Choroid plexus epithelial cell (primary cell): ENCODE data around the gene ENPP3.

Source experiments
- DNase-seq: peaks from one replicate; pipeline ENCODE4 v3.0.0-alpha.2; 2010; ENCODE audit warnings: low read depth
- H3K4me3 ChIP-seq: 2 replicates; pipeline ENCODE4 v1.5.1; 2011; ENCODE audit warnings: low read depth, mild to moderate bottlenecking, control low read depth, low read length, moderate library complexity
- TF ChIP-seq, protein P1 (sequence below): conservative IDR thresholded peaks from 2 replicates; pipeline ENCODE4 v1.5.1; 2011; ENCODE audit warnings: low read depth, mild to moderate bottlenecking, control low read depth, inconsistent platforms, low read length, moderate library complexity

The ENPP3 gene

DNA sequence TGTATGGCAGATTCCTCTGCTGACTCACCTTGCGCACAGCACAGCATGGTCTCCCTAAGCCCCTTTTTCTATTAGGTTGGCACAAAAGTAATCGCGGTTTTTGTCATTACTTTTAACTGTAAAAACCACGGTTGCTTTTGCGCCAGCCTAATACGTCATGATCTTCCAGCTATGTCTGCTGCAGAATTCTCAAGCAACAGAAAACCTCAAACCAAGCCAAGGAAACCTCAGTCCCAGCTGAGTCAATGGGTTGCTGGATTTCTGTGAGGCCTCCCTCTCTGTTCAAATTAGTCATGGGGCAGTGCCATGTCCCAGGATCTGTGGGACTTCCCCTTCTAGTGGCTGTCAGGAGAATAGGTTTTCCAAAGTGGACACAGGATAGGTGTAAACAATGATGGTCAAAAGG, 155.0 kb downstream of the ENPP3 start:
- TF ChIP-seq, protein P1, sequence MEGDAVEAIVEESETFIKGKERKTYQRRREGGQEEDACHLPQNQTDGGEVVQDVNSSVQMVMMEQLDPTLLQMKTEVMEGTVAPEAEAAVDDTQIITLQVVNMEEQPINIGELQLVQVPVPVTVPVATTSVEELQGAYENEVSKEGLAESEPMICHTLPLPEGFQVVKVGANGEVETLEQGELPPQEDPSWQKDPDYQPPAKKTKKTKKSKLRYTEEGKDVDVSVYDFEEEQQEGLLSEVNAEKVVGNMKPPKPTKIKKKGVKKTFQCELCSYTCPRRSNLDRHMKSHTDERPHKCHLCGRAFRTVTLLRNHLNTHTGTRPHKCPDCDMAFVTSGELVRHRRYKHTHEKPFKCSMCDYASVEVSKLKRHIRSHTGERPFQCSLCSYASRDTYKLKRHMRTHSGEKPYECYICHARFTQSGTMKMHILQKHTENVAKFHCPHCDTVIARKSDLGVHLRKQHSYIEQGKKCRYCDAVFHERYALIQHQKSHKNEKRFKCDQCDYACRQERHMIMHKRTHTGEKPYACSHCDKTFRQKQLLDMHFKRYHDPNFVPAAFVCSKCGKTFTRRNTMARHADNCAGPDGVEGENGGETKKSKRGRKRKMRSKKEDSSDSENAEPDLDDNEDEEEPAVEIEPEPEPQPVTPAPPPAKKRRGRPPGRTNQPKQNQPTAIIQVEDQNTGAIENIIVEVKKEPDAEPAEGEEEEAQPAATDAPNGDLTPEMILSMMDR, result no peak
- no peak for DNase-seq
- no peak overlapping the region for H3K4me3 ChIP-seq

DNA sequence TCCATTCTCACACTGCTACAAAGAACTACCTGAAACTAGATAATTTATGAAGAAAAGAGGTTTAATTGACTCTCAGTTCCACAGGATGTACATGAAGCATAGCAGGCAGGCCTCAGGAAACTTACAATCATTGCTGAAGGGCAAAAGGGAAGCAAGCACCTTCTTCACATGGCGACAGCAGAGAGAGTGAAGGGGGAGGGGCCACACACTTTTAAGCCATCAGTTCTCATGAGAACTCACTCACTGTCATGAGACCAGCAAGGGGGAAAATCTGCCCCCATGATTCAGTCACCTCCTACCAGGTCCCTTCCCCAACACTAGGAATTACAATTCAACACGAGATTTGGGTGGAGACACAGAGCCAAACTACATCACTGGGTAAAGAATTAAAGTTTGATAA, 158.3 kb downstream of the ENPP3 start:
- no peak overlapping the region for H3K4me3 ChIP-seq
- DNase-seq, result no peak
- TF ChIP-seq, protein P1, result no peak
